ENCODE measurements around the gene MCM10.

Gene MCM10

DNA sequence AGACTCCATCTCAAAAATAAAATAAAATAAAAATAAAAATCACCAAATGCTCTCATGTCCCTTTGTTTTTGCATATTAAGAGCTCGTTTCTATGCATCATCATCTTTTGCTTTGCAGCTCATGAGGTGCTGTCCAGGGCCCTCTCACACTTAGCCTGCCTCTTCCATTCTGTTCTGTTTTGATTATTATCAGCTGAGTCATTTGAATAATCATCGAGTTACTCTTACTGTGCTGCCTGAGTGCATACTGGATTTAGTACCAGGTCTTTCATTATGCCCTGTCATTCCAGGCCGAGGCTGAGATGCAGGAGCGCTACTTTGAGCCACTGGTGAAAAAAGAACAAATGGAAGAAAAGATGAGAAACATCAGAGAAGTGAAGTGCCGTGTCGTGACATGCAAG, 39.8 kb downstream of the MCM10 start:
- TF ChIP-seq, protein P1, sequence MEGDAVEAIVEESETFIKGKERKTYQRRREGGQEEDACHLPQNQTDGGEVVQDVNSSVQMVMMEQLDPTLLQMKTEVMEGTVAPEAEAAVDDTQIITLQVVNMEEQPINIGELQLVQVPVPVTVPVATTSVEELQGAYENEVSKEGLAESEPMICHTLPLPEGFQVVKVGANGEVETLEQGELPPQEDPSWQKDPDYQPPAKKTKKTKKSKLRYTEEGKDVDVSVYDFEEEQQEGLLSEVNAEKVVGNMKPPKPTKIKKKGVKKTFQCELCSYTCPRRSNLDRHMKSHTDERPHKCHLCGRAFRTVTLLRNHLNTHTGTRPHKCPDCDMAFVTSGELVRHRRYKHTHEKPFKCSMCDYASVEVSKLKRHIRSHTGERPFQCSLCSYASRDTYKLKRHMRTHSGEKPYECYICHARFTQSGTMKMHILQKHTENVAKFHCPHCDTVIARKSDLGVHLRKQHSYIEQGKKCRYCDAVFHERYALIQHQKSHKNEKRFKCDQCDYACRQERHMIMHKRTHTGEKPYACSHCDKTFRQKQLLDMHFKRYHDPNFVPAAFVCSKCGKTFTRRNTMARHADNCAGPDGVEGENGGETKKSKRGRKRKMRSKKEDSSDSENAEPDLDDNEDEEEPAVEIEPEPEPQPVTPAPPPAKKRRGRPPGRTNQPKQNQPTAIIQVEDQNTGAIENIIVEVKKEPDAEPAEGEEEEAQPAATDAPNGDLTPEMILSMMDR (IDR thresholded peaks at IDR 0.05; ENCODE audit: insufficient read depth, low read length, missing control alignments) = no peak
- CTCF ChIA-PET = interaction anchor here (1.0 kb wide), 1 partner anchor 16 kb away, joined by 3 read pairs; no protein-coding TSS in a partner anchor
- no peak overlapping the region for H3K4me3 ChIP-seq (ENCODE audit: low read depth, low read length)
- POLR2A ChIA-PET = no interaction called here
- DNase-seq (ENCODE audit: low read depth, low spot score) = peak; percentile 28

DNA sequence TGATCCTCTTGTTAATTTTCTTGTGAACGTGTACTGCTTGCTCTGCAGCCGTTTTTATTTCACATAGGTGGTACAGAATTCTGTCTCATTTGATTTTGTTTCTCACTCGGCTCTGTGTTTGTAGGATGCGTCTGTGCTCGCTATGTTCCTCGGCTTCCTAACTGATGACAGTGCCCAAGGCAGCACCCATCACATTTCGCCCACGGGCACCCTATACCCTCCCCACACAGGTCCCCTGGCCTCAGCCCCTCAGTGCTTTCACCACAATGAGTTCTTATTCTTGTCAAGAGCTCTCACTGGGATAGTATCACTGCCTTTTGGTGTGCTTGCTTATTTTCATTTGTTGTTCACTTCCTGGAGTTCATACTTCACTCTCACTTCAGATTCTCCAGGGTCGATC, 44.7 kb downstream of the MCM10 start:
- TF ChIP-seq, protein P1 (IDR thresholded peaks at IDR 0.05; ENCODE audit: insufficient read depth, low read length, missing control alignments) = no peak
- ChIA-PET CTCF (interaction anchor here (0.6 to 5.1 kb wide), 26 partner anchors 8 to 470 kb away, joined by 3 to 56 read pairs (median 4); partner anchors contain the start of genes MCM10 and PHYH), POLR2A (no interaction called here)
- no peak overlapping the region for H3K4me3 ChIP-seq (ENCODE audit: low read depth, low read length)
- DNase-seq (ENCODE audit: low read depth, low spot score) = no peak

DNA sequence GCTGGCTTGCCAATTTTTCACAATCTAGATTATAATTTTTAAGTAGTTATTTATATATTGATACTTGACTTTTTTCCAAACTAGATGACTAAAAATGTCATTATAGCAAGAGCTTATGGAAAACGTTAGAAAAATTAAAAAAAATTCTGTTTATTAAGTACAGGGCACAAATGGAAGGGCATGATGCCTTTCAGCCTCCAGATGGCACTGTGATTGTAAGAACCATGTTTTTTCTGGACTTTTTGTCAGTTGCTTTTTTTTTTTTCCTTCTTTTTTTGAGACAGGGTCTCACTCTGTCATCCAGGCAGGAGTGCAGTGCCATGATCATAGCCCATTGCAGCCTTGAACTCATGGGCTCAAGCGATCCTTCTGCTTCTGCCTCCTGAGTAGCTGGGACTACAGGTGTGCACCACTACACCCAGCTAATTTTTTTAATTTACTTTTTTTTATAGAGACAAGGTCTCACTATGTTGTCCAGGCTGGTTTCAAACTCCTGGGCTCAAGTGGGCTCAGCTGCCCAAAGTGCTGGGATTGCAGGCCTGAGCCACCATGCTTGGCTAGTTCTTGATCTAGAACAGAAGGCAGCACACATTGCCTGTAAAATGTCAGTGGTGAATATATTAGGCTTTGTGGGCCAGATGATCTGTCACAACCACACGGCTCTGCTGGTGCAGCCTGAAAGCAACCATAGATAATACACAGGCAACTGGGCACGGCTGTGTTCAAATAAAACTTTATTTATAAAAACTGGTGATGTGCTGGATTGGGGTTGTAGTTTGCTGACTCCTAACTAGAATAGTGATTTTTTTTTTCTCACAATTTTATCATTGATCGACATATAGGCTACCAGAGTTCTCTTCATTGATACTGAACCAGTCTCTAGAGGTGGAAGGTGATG, 45.4 kb downstream of the MCM10 start:
- POLR2A ChIA-PET = no interaction called here
- TF ChIP-seq, protein P1 (IDR thresholded peaks at IDR 0.05; ENCODE audit: insufficient read depth, low read length, missing control alignments) = peak; percentile 53

GRCh38 chr10:13213163-13213562, 51.8 kb downstream of the MCM10 start:
- TF ChIP-seq, protein P1 (IDR thresholded peaks at IDR 0.05; ENCODE audit: insufficient read depth, low read length, missing control alignments) = no peak
- no peak overlapping the region for H3K4me3 ChIP-seq (ENCODE audit: low read depth, low read length)
- DNase-seq (ENCODE audit: low read depth, low spot score) = no peak
- ChIA-PET CTCF (no interaction called here), POLR2A (no interaction called here)

More for the DNA sequence above, 45.4 kb downstream of the MCM10 start:
- CTCF ChIA-PET = interaction anchor here (0.6 to 5.1 kb wide), 26 partner anchors 8 to 470 kb away, joined by 3 to 56 read pairs (median 4); partner anchors contain the start of genes MCM10 and PHYH
- H3K4me3 ChIP-seq (ENCODE audit: low read depth, low read length) = no peak overlapping the region
- no peak for DNase-seq (ENCODE audit: low read depth, low spot score)

DNA sequence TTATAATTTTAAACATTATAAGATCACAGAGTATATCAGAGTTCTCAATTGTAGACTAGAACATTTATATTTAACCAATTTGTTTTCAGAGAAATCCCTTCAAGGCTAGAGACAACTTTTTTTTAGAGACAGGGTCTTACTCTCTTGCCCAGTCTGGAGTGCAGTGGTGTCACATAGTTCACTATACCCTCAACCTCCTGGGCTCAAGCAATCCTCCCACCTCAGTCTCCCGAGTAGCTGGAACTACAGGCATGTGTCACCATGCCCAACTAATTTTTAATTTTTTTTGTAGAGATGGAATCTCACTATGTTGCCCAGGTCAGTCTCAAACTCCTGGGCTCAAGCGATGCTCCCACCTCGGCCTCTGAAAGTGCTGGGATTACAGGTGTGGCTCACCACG, 57.5 kb downstream of the MCM10 start:
- ChIA-PET CTCF (interaction anchor here (0.9 kb wide), 1 partner anchor 12 kb away, joined by 4 read pairs; no protein-coding TSS in a partner anchor), POLR2A (no interaction called here)
- DNase-seq (ENCODE audit: low read depth, low spot score) = no peak
- H3K4me3 ChIP-seq (ENCODE audit: low read depth, low read length) = no peak overlapping the region
- TF ChIP-seq, protein P1 (IDR thresholded peaks at IDR 0.05; ENCODE audit: insufficient read depth, low read length, missing control alignments) = no peak

Measured in AG04449 (cell line).